SK-N-SH treated with all-trans-retinoic acid at 6 μM for 48 hours (cell line): ENCODE data around the gene SPECC1L.

ENCODE experiments used
- CREB5 ChIP-seq: fragments of 250-450 bp; sonication (Bioruptor Pico); IDR thresholded peaks from 2 replicates; pipeline ENCODE4 v1.5.1; 2020; ENCODE audit warnings: low read depth, mild to moderate bottlenecking, moderate library complexity
- CSDC2 ChIP-seq: fragments of 250-450 bp; sonication (Bioruptor Pico); IDR thresholded peaks from 2 replicates; pipeline ENCODE4 v1.5.0; 2020; ENCODE audit warnings: mild to moderate bottlenecking, moderate library complexity
- CSRNP3 ChIP-seq: fragments of 250-450 bp; sonication (Bioruptor Pico); IDR thresholded peaks from 2 replicates; pipeline ENCODE4 v1.5.1; 2021; ENCODE audit warnings: mild to moderate bottlenecking, moderate library complexity
- GLIS3 ChIP-seq: fragments of 250-450 bp; sonication (Bioruptor Pico); IDR thresholded peaks from 2 replicates; pipeline ENCODE4 v1.5.0; 2020; ENCODE audit warnings: mild to moderate bottlenecking, moderate library complexity
- ISL1 ChIP-seq: fragments of 250-450 bp; sonication (Bioruptor Pico); IDR thresholded peaks from 2 replicates; pipeline ENCODE4 v2.1.2; 2022; ENCODE audit warnings: mild to moderate bottlenecking, moderate library complexity
- PATZ1 ChIP-seq: fragments of 250-450 bp; sonication (Bioruptor Pico); IDR thresholded peaks from 2 replicates; pipeline ENCODE4 v1.8.0; 2020; ENCODE audit warnings: mild to moderate bottlenecking, moderate library complexity, borderline replicate concordance
- RARB ChIP-seq: fragments of 250-450 bp; sonication (Bioruptor Pico); IDR thresholded peaks from 2 replicates; pipeline ENCODE4 v1.8.0; 2021; ENCODE audit warnings: mild to moderate bottlenecking, moderate library complexity
- TCF4 ChIP-seq: fragments of 250-450 bp; sonication (Bioruptor Pico); IDR thresholded peaks from 2 replicates; pipeline ENCODE4 v1.8.0; 2021; ENCODE audit warnings: mild to moderate bottlenecking, moderate library complexity, borderline replicate concordance
- TSHZ2 ChIP-seq: fragments of 250-450 bp; sonication (Bioruptor Pico); IDR thresholded peaks from 2 replicates; pipeline ENCODE4 v1.5.0; 2020; ENCODE audit warnings: mild to moderate bottlenecking, moderate library complexity
- ZC3H10 ChIP-seq: fragments of 250-450 bp; sonication (Bioruptor Pico); IDR thresholded peaks from 2 replicates; pipeline ENCODE4 v1.5.1; 2021; ENCODE audit warnings: mild to moderate bottlenecking, moderate library complexity
- ZFP3 ChIP-seq: fragments of 250-450 bp; sonication (Bioruptor Pico); IDR thresholded peaks from 2 replicates; pipeline ENCODE4 v1.5.0; 2020; ENCODE audit warnings: mild to moderate bottlenecking, moderate library complexity
- ZNF565 ChIP-seq: fragments of 450-650 bp; formaldehyde crosslinking; conservative IDR thresholded peaks from 2 replicates; pipeline ENCODE4 v1.5.0; 2020; ENCODE audit warnings: low read depth, mild to moderate bottlenecking, moderate library complexity
- ZNF70 ChIP-seq: fragments of 450-650 bp; formaldehyde crosslinking; IDR thresholded peaks from 2 replicates; pipeline ENCODE4 v1.5.0; 2020; ENCODE audit warnings: mild to moderate bottlenecking, moderate library complexity

- TF ChIP-seq PATZ1: no peak
- no peak for TF ChIP-seq RARB (CRISPR knock-in tag)
- TF ChIP-seq ZNF70 (CRISPR knock-in tag): no peak
- no peak for TF ChIP-seq TCF4 (CRISPR knock-in tag)
- TF ChIP-seq CREB5: no peak
- TF ChIP-seq GLIS3 (CRISPR knock-in tag): no peak
- TF ChIP-seq CSRNP3: no peak
- no peak for TF ChIP-seq ZFP3 (CRISPR knock-in tag)
- no peak for TF ChIP-seq ZC3H10 (CRISPR knock-in tag)
- no peak for TF ChIP-seq CSDC2
- TF ChIP-seq TSHZ2: no peak
- no peak for TF ChIP-seq ZNF565 (CRISPR knock-in tag)
- no peak for TF ChIP-seq ISL1 (CRISPR knock-in tag)
Observed at GRCh38 chr22:24321999-24322398, 51.4 kb downstream of the SPECC1L start.
